KOPT-K1 (cell line): ENCODE measurements around the gene BAHCC1.
"Not testable (repeated sequence)": the region's sequence is repeated elsewhere in the genome, so short reads cannot be mapped to it uniquely, and the experiment has no call there.

Source experiments
- H3K27ac ChIP-seq: fragments of 200-600 bp; sonication (generic); 2 replicates; pipeline ENCODE4 v1.5.1; 2016; ENCODE audit warnings: antibody characterized with exemption, mild to moderate bottlenecking, low read depth, low read length; ENCODE audit not compliant: poor library complexity, severe bottlenecking
- H3K36me3 ChIP-seq: fragments of 200-600 bp; sonication (generic); 2 replicates; pipeline ENCODE4 v1.5.1; 2017; ENCODE audit warnings: antibody characterized with exemption, mild to moderate bottlenecking, low read length, moderate library complexity; ENCODE audit not compliant: insufficient read depth
- H3K9me3 ChIP-seq: fragments of 200-600 bp; sonication (generic); 2 replicates; pipeline ENCODE4 v1.5.1; 2017; ENCODE audit warnings: antibody characterized with exemption, low read length, mild to moderate bottlenecking; ENCODE audit not compliant: insufficient read depth, poor library complexity, severe bottlenecking

BAHCC1 gene

GRCh38 chr17:81394921-81395599, at the start of gene BAHCC1:
Gene BAHCC1 (plus strand): TSS chr17:81395457. CDS start chr17:81399740, 4,283 bp downstream.
- Histone ChIP-seq H3K9me3 (no peaks in the 10 kb centered on the region), H3K27ac (peak within 1 kb of the TSS; percentile 93), H3K36me3 (peaks cover 5% of the 10 kb centered on the region; the same call in 1 of the 2 replicates)

- Histone ChIP-seq H3K27ac (peak overlapping the region; percentile 51), H3K9me3 (no peaks in the 10 kb centered on the region)
Measured at GRCh38 chr17:81346090-81346907, 49.0 kb upstream of the BAHCC1 start.

GRCh38 chr17:81346908-81347349, 48.3 kb upstream of the BAHCC1 start:
- Histone ChIP-seq H3K36me3 (peaks cover 16% of the 10 kb centered on the region), H3K27ac (no peak overlapping the region), H3K9me3 (no peaks in the 10 kb centered on the region)

More at GRCh38 chr17:81346090-81346907, 49.0 kb upstream of the BAHCC1 start:
- peaks cover 16% of the 10 kb centered on the region for H3K36me3 ChIP-seq

GRCh38 chr17:81347437-81347836, 47.8 kb upstream of the BAHCC1 start:
- Histone ChIP-seq H3K27ac (no peak overlapping the region), H3K36me3 (peaks cover 12% of the 10 kb centered on the region), H3K9me3 (no peaks in the 10 kb centered on the region)

GRCh38 chr17:81348097-81349055, 46.9 kb upstream of the BAHCC1 start:
- H3K27ac ChIP-seq, result no peak overlapping the region
- H3K36me3 ChIP-seq, result peaks cover 2% of the 10 kb centered on the region
- no peaks in the 10 kb centered on the region for H3K9me3 ChIP-seq

- H3K27ac ChIP-seq, result no peak overlapping the region
- no peaks in the 10 kb centered on the region for H3K36me3 ChIP-seq
- H3K9me3 ChIP-seq, result no peaks in the 10 kb centered on the region
Measured at GRCh38 chr17:81349397-81350319, 45.6 kb upstream of the BAHCC1 start.

- no peak overlapping the region for H3K27ac ChIP-seq
- no peaks in the 10 kb centered on the region for H3K36me3 ChIP-seq
- no peaks in the 10 kb centered on the region for H3K9me3 ChIP-seq
Measured at GRCh38 chr17:81350320-81350890, 44.9 kb upstream of the BAHCC1 start.

GRCh38 chr17:81351329-81352052, 43.8 kb upstream of the BAHCC1 start:
- H3K9me3 ChIP-seq, H3K27ac ChIP-seq, H3K36me3 ChIP-seq: not testable (repeated sequence)

- not testable (repeated sequence) for H3K27ac ChIP-seq, H3K9me3 ChIP-seq, H3K36me3 ChIP-seq
Measured at GRCh38 chr17:81352056-81352455, 43.2 kb upstream of the BAHCC1 start.

- Histone ChIP-seq H3K27ac (no peak overlapping the region), H3K36me3 (no peaks in the 10 kb centered on the region), H3K9me3 (no peaks in the 10 kb centered on the region)
Measured at GRCh38 chr17:81354252-81354953, 40.9 kb upstream of the BAHCC1 start.

GRCh38 chr17:81354954-81355347, 40.3 kb upstream of the BAHCC1 start:
- Histone ChIP-seq H3K36me3 (no peaks in the 10 kb centered on the region), H3K27ac (no peak overlapping the region), H3K9me3 (no peaks in the 10 kb centered on the region)

GRCh38 chr17:81359218-81359617, 36.0 kb upstream of the BAHCC1 start:
- no peaks in the 10 kb centered on the region for H3K36me3 ChIP-seq
- no peak overlapping the region for H3K27ac ChIP-seq
- H3K9me3 ChIP-seq, result no peaks in the 10 kb centered on the region

- not testable (repeated sequence) for H3K36me3 ChIP-seq, H3K27ac ChIP-seq, H3K9me3 ChIP-seq
Measured at GRCh38 chr17:81362001-81362400, 33.3 kb upstream of the BAHCC1 start.
